HCT116 (cell line): ENCODE measurements around the gene FMN1. TPM values are rescaled to one million over a fixed set of nuclear protein-coding genes. Genes with fewer than 3 reads are reported as not detected.

Experiments used
- ATAC-seq: fragments of 200-7000 bp; cut with Tn5 transposase; 2 replicates; pipeline ENCODE4 v1.9.1; 2020; ENCODE audit warnings: mild to moderate bottlenecking, moderate library complexity
- BruUV-seq: library from RNA; stranded (reverse); fragments of 400-500 nt; replicated peaks from 2 replicates; lab custom pipeline; 2021; lab: Mats Ljungman, UMichigan
- CTCF ChIA-PET: fragments of 300-600 bp; sonication (Branson Sonifier 250); formaldehyde crosslinking; loops from one replicate; lab custom pipeline; 2021; ENCODE audit warnings: antibody characterized with exemption; lab: Charles Lee
- POLR2A ChIA-PET: fragments of 300-600, 350-600 bp; sonication (Branson Sonifier 250); formaldehyde crosslinking; loops from one replicate; lab custom pipeline; 2021; ENCODE audit warnings: antibody characterized with exemption; lab: Charles Lee
- RAD21 ChIA-PET, 2 experiments: fragments of 300-600 bp; sonication (Branson Sonifier 250); formaldehyde crosslinking; loops; one replicate each; lab custom pipeline; 2023; ENCODE audit warnings: low total read pairs in 2 of 2; ENCODE audit not compliant: uncharacterized antibody in 2 of 2, unreplicated experiment in 2 of 2, low non-redundant PET in 1 of 2; lab: Charles Lee
- DNase-seq: peaks from one replicate; pipeline ENCODE4 v3.0.0-alpha.2; 2010; ENCODE audit warnings: low read depth, low spot score
- H2AFZ ChIP-seq: fragments of 200-600 bp; shearing (Covaris generic), sonication (generic); 2 replicates; pipeline ENCODE4 v1.6.1; 2017; ENCODE audit warnings: low read depth, mixed run types, mixed read lengths, antibody characterized with exemption, low read length; ENCODE audit not compliant: poor library complexity, severe bottlenecking
- H3K27ac ChIP-seq: 2 replicates; pipeline ENCODE4 v1.5.1; 2012; ENCODE audit warnings: low read depth, low read length
- H3K27me3 ChIP-seq: fragments of 200-600 bp; sonication (generic); 2 replicates; pipeline ENCODE4 v1.6.1; 2016; ENCODE audit warnings: mixed run types, low read length, mixed read lengths; ENCODE audit not compliant: insufficient read depth
- H3K36me3 ChIP-seq, 2 experiments: fragments of 200-500 bp in 1 of 2; fragments of 200-600 bp in 1 of 2; sonication (Bioruptor generic) in 1 of 2; sonication (generic) in 1 of 2; 2 replicates each; pipeline versions ENCODE4 v1.5.1 to v1.6.1; 2014 to 2016; ENCODE audit warnings: low read length in 2 of 2, inconsistent platforms in 1 of 2, mixed read lengths in 1 of 2, mixed run types in 1 of 2; ENCODE audit not compliant: insufficient read depth in 2 of 2, control insufficient read depth in 1 of 2
- H3K4me1 ChIP-seq, 2 experiments: fragments of 200-600 bp in 1 of 2; sonication (generic) in 1 of 2; 2 replicates each; pipeline versions ENCODE4 v1.5.1 to v1.6.1; 2012 to 2017; ENCODE audit warnings: low read length in 2 of 2, inconsistent platforms in 1 of 2, mild to moderate bottlenecking in 1 of 2, mixed read lengths in 1 of 2, mixed run types in 1 of 2, moderate library complexity in 1 of 2; ENCODE audit not compliant: insufficient read depth in 2 of 2, control insufficient read depth in 1 of 2
- H3K4me2 ChIP-seq: fragments of 200-600 bp; sonication (generic); 2 replicates; pipeline ENCODE4 v1.6.1; 2017; ENCODE audit warnings: mixed run types, low read length, mixed read lengths
- H3K4me3 ChIP-seq, 2 experiments: fragments of 200-600 bp in 1 of 2; sonication (generic) in 1 of 2; replicated peaks in 1 of 2; 2 replicates each; pipeline ENCODE4 v1.5.1; 2011 to 2016; ENCODE audit warnings: low read length in 2 of 2, control low read depth in 1 of 2, low read depth in 1 of 2, mild to moderate bottlenecking in 1 of 2, mixed read lengths in 1 of 2, mixed run types in 1 of 2
- H3K79me2 ChIP-seq: fragments of 200-600 bp; sonication (generic); 2 replicates; pipeline ENCODE4 v1.6.1; 2017; ENCODE audit warnings: mild to moderate bottlenecking, mixed run types, low read length, moderate library complexity, mixed read lengths; ENCODE audit not compliant: insufficient read depth
- H3K9ac ChIP-seq: fragments of 200-600 bp; sonication (generic); 2 replicates; pipeline ENCODE4 v1.6.1; 2016; ENCODE audit warnings: low read length, mixed read lengths
- H3K9me2 ChIP-seq: fragments of 200-600 bp; sonication (generic), shearing (Covaris generic); 2 replicates; pipeline ENCODE4 v1.6.1; 2017; ENCODE audit warnings: mixed run types, mild to moderate bottlenecking, moderate library complexity; ENCODE audit not compliant: insufficient read depth
- H3K9me3 ChIP-seq, 2 experiments: fragments of 200-500 bp in 1 of 2; fragments of 200-600 bp in 1 of 2; sonication (Bioruptor generic) in 1 of 2; sonication (generic) in 1 of 2; 2 replicates each; pipeline ENCODE4 v1.6.1; 2014 to 2017; ENCODE audit warnings: low read length in 2 of 2, mixed read lengths in 2 of 2, inconsistent platforms in 1 of 2, low read depth in 1 of 2, mild to moderate bottlenecking in 1 of 2, mixed run types in 1 of 2, moderate library complexity in 1 of 2; ENCODE audit not compliant: control insufficient read depth in 1 of 2, insufficient read depth in 1 of 2
- H4K20me1 ChIP-seq: fragments of 200-600 bp; sonication (generic), shearing (Covaris generic); 2 replicates; pipeline ENCODE4 v1.6.1; 2017; ENCODE audit warnings: mixed run types, mild to moderate bottlenecking, moderate library complexity; ENCODE audit not compliant: insufficient read depth
- CBX3 ChIP-seq: IDR thresholded peaks from 2 replicates; pipeline ENCODE4 v1.6.1; 2012; ENCODE audit warnings: low read depth
- CEBPB ChIP-seq: IDR thresholded peaks from 2 replicates; pipeline ENCODE4 v1.6.1; 2012; ENCODE audit warnings: low read depth
- EGR1 ChIP-seq: IDR thresholded peaks from 2 replicates; pipeline ENCODE4 v1.6.1; 2012; ENCODE audit warnings: low read depth
- FOSL1 ChIP-seq: IDR thresholded peaks from 2 replicates; pipeline ENCODE4 v1.6.1; 2012; ENCODE audit warnings: low read depth
- MAX ChIP-seq: IDR thresholded peaks from 2 replicates; pipeline ENCODE4 v1.6.1; 2012
- SIN3A ChIP-seq: IDR thresholded peaks from 2 replicates; pipeline ENCODE4 v1.6.1; 2012; ENCODE audit warnings: low read depth
- SP1 ChIP-seq: IDR thresholded peaks from 2 replicates; pipeline ENCODE4 v1.6.1; 2012; ENCODE audit warnings: low read depth
- SRF ChIP-seq: IDR thresholded peaks from 2 replicates; pipeline ENCODE4 v1.6.1; 2012; ENCODE audit warnings: low read depth
- TCF7L2 ChIP-seq: IDR thresholded peaks from 2 replicates; pipeline ENCODE4 v1.7.0; 2011; ENCODE audit warnings: borderline replicate concordance, inconsistent platforms; ENCODE audit not compliant: insufficient read depth, insufficient read length; ENCODE audit errors: extremely low read depth
- YY1 ChIP-seq: IDR thresholded peaks from 2 replicates; pipeline ENCODE4 v1.6.1; 2011; ENCODE audit warnings: low read length, low read depth, moderate library complexity, mild to moderate bottlenecking; ENCODE audit not compliant: insufficient replicate concordance; ENCODE audit errors: extremely low read depth
- ZBTB33 ChIP-seq: IDR thresholded peaks from 2 replicates; pipeline ENCODE4 v1.6.1; 2011; ENCODE audit warnings: mild to moderate bottlenecking, low read length, moderate library complexity; ENCODE audit not compliant: insufficient replicate concordance; ENCODE audit errors: extremely low read depth
- intact Hi-C: fragments of 100-400 bp; cut with micrococcal nuclease; formaldehyde crosslinking; loops from 2 replicates; pipeline ENCODE4 v1.10.0; 2022
- total RNA-seq: library from RNA; stranded (reverse); gene quantifications from one replicate; pipeline ENCODE4 v1.2.1, GENCODE V29; 2021; ENCODE audit not compliant: unreplicated experiment

Gene FMN1
- total RNA-seq, 1 experiment from 2014 or later: 0.39 TPM

- no peak for TF ChIP-seq SP1
- TF ChIP-seq MAX: no peak
- no peak for TF ChIP-seq YY1
- no peak for TF ChIP-seq FOSL1
- no peak for TF ChIP-seq SIN3A
- no peak for TF ChIP-seq SRF
- TF ChIP-seq CBX3: no peak
- TF ChIP-seq TCF7L2: no peak
These were observed 94.2 kb downstream of the FMN1 start (continued) for GRCh38 chr15:33100314-33100713.

GRCh38 chr15:33099739-33100138 lies 94.8 kb downstream of the FMN1 start:
- Histone ChIP-seq H3K9ac (no peak overlapping the region), H3K27ac (no peak overlapping the region), H3K4me3 (no peak overlapping the region), H3K27me3 (no peaks in the 10 kb centered on the region), H3K36me3 (no peaks in the 10 kb centered on the region), H4K20me1 (no peaks in the 10 kb centered on the region), H3K4me2 (no peak overlapping the region), H3K79me2 (no peaks in the 10 kb centered on the region), H2AFZ (no peak overlapping the region), H3K9me3 (no peaks in the 10 kb centered on the region), H3K9me2 (no peaks in the 10 kb centered on the region), H3K4me1 (peaks cover 0 to 15% of the 10 kb centered on the region in 2 experiments; a peak in 2 of 4 replicates)
- intact Hi-C loops: loop anchor here (10.0 kb wide), 1 partner anchor 625 kb away; no protein-coding TSS in a partner anchor
- TF ChIP-seq ZBTB33 (no peak), EGR1 (no peak), CEBPB (no peak)
- no TSS peak for BruUV-seq
- POLR2A ChIA-PET: interaction anchor here (0.7 to 1.2 kb wide), 2 partner anchors 12 to 104 kb away, joined by 3 read pairs; no protein-coding TSS in a partner anchor
- RAD21 ChIA-PET: no interaction called here
- no peak for DNase-seq
- CTCF ChIA-PET: interaction anchor here (1.1 to 1.2 kb wide), 2 partner anchors 11 to 33 kb away, joined by 5 read pairs; no protein-coding TSS in a partner anchor
- ATAC-seq: no peak
